CD4-positive, alpha-beta T cell (primary cell): Measurements from ENCODE around the gene RUNX2. TPM values are rescaled to one million over a fixed set of nuclear protein-coding genes. Genes with fewer than 3 reads are reported as not detected.
A peak's percentile ranks its signal among the peaks of the same experiment; 100 is the strongest.

Source experiments
- ATAC-seq: fragments of 200-7000 bp; cut with Tn5 transposase; one replicate; pipeline ENCODE4 v1.10.0; 2022; ENCODE audit warnings: mild to moderate bottlenecking; ENCODE audit not compliant: poor library complexity
- CTCF ChIA-PET: fragments of 350-600 bp; sonication (Branson Sonifier 250); formaldehyde crosslinking; loops from one replicate; lab custom pipeline; 2021; ENCODE audit warnings: antibody characterized with exemption, inconsistent platforms; lab: Charles Lee
- POLR2A ChIA-PET: fragments of 350-600 bp; sonication (Branson Sonifier 250); formaldehyde crosslinking; loops from one replicate; lab custom pipeline; 2021; ENCODE audit warnings: antibody characterized with exemption, inconsistent platforms; lab: Charles Lee
- DNase-seq, 14 experiments: peaks; one replicate each; pipeline ENCODE4 v3.0.0-alpha.2; 2013 to 2020; ENCODE audit warnings: mixed read lengths in 2 of 14
- H3K27ac ChIP-seq, 2 donors: one replicate each; pipeline versions ENCODE4 v1.5.1 to v1.7.0; 2013; ENCODE audit warnings: low read length in 2 of 2, low read depth in 1 of 2, mild to moderate bottlenecking in 1 of 2
- H3K27me3 ChIP-seq, 2 experiments: 1 replicate in 1 of 2; 2 replicates in 1 of 2; pipeline versions ENCODE4 v1.6.1 to v1.7.0; 2013; ENCODE audit warnings: low read length in 2 of 2, control low read depth in 1 of 2, mild to moderate bottlenecking in 1 of 2, moderate library complexity in 1 of 2; ENCODE audit not compliant: insufficient read depth in 2 of 2, control insufficient read depth in 1 of 2
- H3K36me3 ChIP-seq: one replicate; pipeline ENCODE4 v1.6.1; 2013; ENCODE audit warnings: low read length, control low read depth; ENCODE audit not compliant: insufficient read depth
- H3K4me1 ChIP-seq: one replicate; pipeline ENCODE4 v1.6.1; 2013; ENCODE audit warnings: low read length, control low read depth; ENCODE audit not compliant: insufficient read depth
- H3K4me3 ChIP-seq: one replicate; pipeline ENCODE4 v1.5.1; 2013; ENCODE audit warnings: mild to moderate bottlenecking, low read length, moderate library complexity
- H3K9me3 ChIP-seq, 2 experiments: 1 replicate in 1 of 2; 2 replicates in 1 of 2; pipeline versions ENCODE4 v1.6.1 to v1.7.0; 2013; ENCODE audit warnings: low read length in 2 of 2, mild to moderate bottlenecking in 2 of 2, control low read depth in 1 of 2, moderate library complexity in 1 of 2; ENCODE audit not compliant: control insufficient read depth in 1 of 2, insufficient read depth in 1 of 2
- H3K27ac Mint-ChIP-seq: one replicate; pipeline ENCODE4 v1.8.0; 2020; ENCODE audit warnings: mixed read lengths
- H3K27me3 Mint-ChIP-seq: one replicate; pipeline ENCODE4 v1.8.0; 2021; ENCODE audit warnings: mixed read lengths
- H3K36me3 Mint-ChIP-seq: one replicate; pipeline ENCODE4 v1.8.0; 2021; ENCODE audit warnings: low read depth, mixed read lengths
- H3K4me1 Mint-ChIP-seq: one replicate; pipeline ENCODE4 v1.8.0; 2021; ENCODE audit warnings: low read depth, mixed read lengths
- H3K4me3 Mint-ChIP-seq: one replicate; pipeline ENCODE4 v1.8.0; 2020; ENCODE audit warnings: mild to moderate bottlenecking, mixed read lengths
- H3K9me3 Mint-ChIP-seq: one replicate; pipeline ENCODE4 v1.8.0; 2020; ENCODE audit warnings: mixed read lengths
- intact Hi-C, 2 experiments: fragments of 100-400 bp; cut with DNase I in 1 of 2; cut with micrococcal nuclease in 1 of 2; formaldehyde crosslinking; loops; one replicate each; pipeline versions ENCODE4 v1.15.1 to v1.9.0; 2023 to 2025; cut with DNase I, micrococcal nuclease
- total RNA-seq, 174 experiments: library from RNA in 2 of 174; stranded (reverse) in 2 of 174; gene quantifications; one replicate each; pipeline ENCODE4 v1.2.3 and lab custom pipeline; 2021 to 2026
- TF ChIP-seq, protein P1 (sequence below): fragments of 200-600 bp; IDR thresholded peaks from one replicate; pipeline ENCODE4 v1.8.0; 2022; ENCODE audit warnings: antibody characterized with exemption, mild to moderate bottlenecking

The RUNX2 gene
- total RNA-seq, 2 experiments from 2014 or later, result 17.5 to 18.0 TPM

DNA sequence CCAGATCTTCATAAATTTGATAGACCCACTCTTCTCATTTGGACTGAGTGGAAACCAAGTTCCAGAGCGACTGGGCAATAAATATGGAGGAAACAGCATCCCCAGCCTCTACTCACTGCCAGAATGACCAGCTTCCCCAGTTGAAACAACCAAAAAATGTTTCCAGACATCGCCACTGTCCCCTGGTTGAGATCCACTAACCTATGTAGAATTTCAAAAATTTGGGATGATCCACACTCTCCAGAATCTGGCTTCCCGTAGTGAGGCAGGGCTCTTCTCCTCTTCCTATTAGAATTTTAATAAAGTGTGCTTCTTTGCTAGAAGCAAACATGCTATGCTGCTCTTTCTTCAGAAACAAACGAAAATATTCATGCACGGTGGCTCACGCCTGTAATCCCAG lies 336.6 kb downstream of the RUNX2 start:
- Histone ChIP-seq H3K27me3 (peaks cover 2 to 3% of the 10 kb centered on the region in 2 experiments), H3K4me1 (peaks cover 24% of the 10 kb centered on the region), H3K9me3 (peaks cover 0 to 7% of the 10 kb centered on the region in 2 experiments), H3K4me3 (no peak overlapping the region), H3K27ac (no peak overlapping the region), H3K36me3 (no peaks in the 10 kb centered on the region)
- POLR2A ChIA-PET, result interaction anchor here (1.0 kb wide), 2 partner anchors 13 kb away, joined by 4 read pairs; no protein-coding TSS in a partner anchor
- peaks cover 20% of the 10 kb centered on the region for H3K27me3 Mint-ChIP-seq
- H3K4me3 Mint-ChIP-seq, result peak overlapping the region; percentile 15
- no peaks in the 10 kb centered on the region for H3K36me3 Mint-ChIP-seq
- H3K4me1 Mint-ChIP-seq, result peaks cover 31% of the 10 kb centered on the region
- TF ChIP-seq, protein P1, sequence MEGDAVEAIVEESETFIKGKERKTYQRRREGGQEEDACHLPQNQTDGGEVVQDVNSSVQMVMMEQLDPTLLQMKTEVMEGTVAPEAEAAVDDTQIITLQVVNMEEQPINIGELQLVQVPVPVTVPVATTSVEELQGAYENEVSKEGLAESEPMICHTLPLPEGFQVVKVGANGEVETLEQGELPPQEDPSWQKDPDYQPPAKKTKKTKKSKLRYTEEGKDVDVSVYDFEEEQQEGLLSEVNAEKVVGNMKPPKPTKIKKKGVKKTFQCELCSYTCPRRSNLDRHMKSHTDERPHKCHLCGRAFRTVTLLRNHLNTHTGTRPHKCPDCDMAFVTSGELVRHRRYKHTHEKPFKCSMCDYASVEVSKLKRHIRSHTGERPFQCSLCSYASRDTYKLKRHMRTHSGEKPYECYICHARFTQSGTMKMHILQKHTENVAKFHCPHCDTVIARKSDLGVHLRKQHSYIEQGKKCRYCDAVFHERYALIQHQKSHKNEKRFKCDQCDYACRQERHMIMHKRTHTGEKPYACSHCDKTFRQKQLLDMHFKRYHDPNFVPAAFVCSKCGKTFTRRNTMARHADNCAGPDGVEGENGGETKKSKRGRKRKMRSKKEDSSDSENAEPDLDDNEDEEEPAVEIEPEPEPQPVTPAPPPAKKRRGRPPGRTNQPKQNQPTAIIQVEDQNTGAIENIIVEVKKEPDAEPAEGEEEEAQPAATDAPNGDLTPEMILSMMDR, result no peak
- H3K27ac Mint-ChIP-seq, result no peak overlapping the region
- CTCF ChIA-PET, result no interaction called here
- no peak for ATAC-seq
- intact Hi-C loops, result no loop called here
- no peak for DNase-seq
- H3K9me3 Mint-ChIP-seq, result no peaks in the 10 kb centered on the region

DNA sequence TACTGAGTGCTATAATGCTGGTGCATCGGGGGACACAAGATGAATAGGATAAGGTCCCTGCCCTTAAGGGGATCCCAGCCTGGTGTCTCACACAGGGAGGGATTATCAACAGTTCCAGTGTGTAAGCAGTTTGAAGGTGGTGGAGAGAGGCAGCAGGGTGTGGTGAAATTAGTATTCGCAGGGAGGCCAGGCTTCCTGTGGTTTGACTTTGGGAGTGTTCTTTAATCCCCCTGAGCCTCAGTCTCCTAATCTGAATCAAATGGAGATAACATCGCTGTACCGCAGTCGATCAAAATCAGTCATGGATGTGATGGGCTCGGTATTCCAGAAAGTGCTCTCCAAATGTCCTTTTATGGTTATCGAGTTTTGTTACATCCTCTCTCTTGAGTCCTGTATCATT lies 337.7 kb downstream of the RUNX2 start:
- Histone ChIP-seq H3K27me3 (peaks cover 2 to 3% of the 10 kb centered on the region in 2 experiments), H3K9me3 (peaks cover 0 to 7% of the 10 kb centered on the region in 2 experiments), H3K4me1 (peaks cover 24% of the 10 kb centered on the region), H3K27ac (no peak overlapping the region), H3K36me3 (no peaks in the 10 kb centered on the region), H3K4me3 (no peak overlapping the region)
- Mint-ChIP-seq H3K4me3 (no peak overlapping the region), H3K4me1 (peaks cover 31% of the 10 kb centered on the region), H3K27me3 (peaks cover 20% of the 10 kb centered on the region), H3K9me3 (no peaks in the 10 kb centered on the region), H3K36me3 (no peaks in the 10 kb centered on the region), H3K27ac (no peak overlapping the region)
- TF ChIP-seq, protein P1, result no peak
- ChIA-PET POLR2A (interaction anchor here (0.7 kb wide), 1 partner anchor 232 kb away, joined by 4 read pairs; no protein-coding TSS in a partner anchor), CTCF (no interaction called here)
- intact Hi-C loops, result no loop called here
- no peak for DNase-seq
- ATAC-seq, result no peak

DNA sequence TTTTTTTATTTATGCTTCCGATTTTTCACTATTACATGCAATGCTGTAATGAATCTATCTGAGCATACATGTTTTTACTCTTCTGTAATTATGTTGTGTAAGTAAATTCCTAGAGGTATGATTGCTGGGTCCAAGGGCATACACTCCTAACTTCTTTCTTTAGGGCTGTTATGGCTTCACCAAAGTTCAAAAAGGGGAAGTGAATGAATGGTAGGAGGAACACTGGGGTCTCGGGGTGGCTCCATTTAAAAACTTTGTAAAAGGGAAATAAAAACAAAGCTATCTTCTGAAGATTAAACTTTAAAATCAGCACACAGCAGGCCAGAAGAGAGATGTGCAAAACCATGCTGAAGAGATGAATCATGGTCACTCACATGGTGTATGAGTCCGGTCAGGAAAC lies 338.7 kb downstream of the RUNX2 start:
- Mint-ChIP-seq H3K27ac (no peak overlapping the region), H3K9me3 (no peaks in the 10 kb centered on the region), H3K4me1 (peaks cover 31% of the 10 kb centered on the region), H3K27me3 (peaks cover 20% of the 10 kb centered on the region), H3K4me3 (no peak overlapping the region), H3K36me3 (no peaks in the 10 kb centered on the region)
- peaks cover 0 to 7% of the 10 kb centered on the region in 2 experiments for H3K9me3 ChIP-seq
- ATAC-seq (no peak), DNase-seq (no peak)
- ChIA-PET POLR2A (no interaction called here), CTCF (no interaction called here)
- peaks cover 24% of the 10 kb centered on the region for H3K4me1 ChIP-seq
- H3K27ac ChIP-seq, result no peak overlapping the region
- H3K4me3 ChIP-seq, result no peak overlapping the region
- intact Hi-C loops, result no loop called here
- TF ChIP-seq, protein P1, result no peak
- H3K36me3 ChIP-seq, result no peaks in the 10 kb centered on the region
- H3K27me3 ChIP-seq, result peaks cover 2 to 3% of the 10 kb centered on the region in 2 experiments
